KMS-11 (cell line): Measurements from ENCODE around the gene UMPS.
"Not testable (repeated sequence)": the region's sequence is repeated elsewhere in the genome, so short reads cannot be mapped to it uniquely, and the experiment has no call there.

Source experiments
- H2AFZ ChIP-seq: fragments of 200-600 bp; sonication (generic); 2 replicates; pipeline ENCODE4 v1.6.1; 2016; ENCODE audit warnings: antibody characterized with exemption, mixed run types, low read depth
- H3K27ac ChIP-seq: fragments of 200-600 bp; sonication (generic); 2 replicates; pipeline ENCODE4 v1.6.1; 2016; ENCODE audit warnings: mild to moderate bottlenecking, mixed run types
- H3K27me3 ChIP-seq: fragments of 200-600 bp; sonication (generic); 2 replicates; pipeline ENCODE4 v1.6.1; 2017; ENCODE audit warnings: mild to moderate bottlenecking, low read depth, mixed run types, moderate library complexity; ENCODE audit not compliant: insufficient read depth
- H3K36me3 ChIP-seq: fragments of 200-600 bp; sonication (generic); 2 replicates; pipeline ENCODE4 v1.6.1; 2017; ENCODE audit warnings: mild to moderate bottlenecking, mixed run types; ENCODE audit not compliant: insufficient read depth
- H3K4me1 ChIP-seq: fragments of 200-600 bp; sonication (generic); 2 replicates; pipeline ENCODE4 v1.6.1; 2016; ENCODE audit warnings: mild to moderate bottlenecking, low read depth, mixed run types; ENCODE audit not compliant: poor library complexity, severe bottlenecking
- H3K4me2 ChIP-seq: fragments of 200-600 bp; sonication (generic); 2 replicates; pipeline ENCODE4 v1.7.0; 2016; ENCODE audit warnings: mild to moderate bottlenecking, mixed run types
- H3K4me3 ChIP-seq: fragments of 200-600 bp; sonication (generic); IDR thresholded peaks from 2 replicates; pipeline ENCODE4 v1.6.1; 2017; ENCODE audit warnings: low read depth, low read length, mixed read lengths; ENCODE audit not compliant: insufficient read depth
- H3K79me2 ChIP-seq: fragments of 200-600 bp; sonication (generic); 2 replicates; pipeline ENCODE4 v1.6.1; 2016; ENCODE audit warnings: low read depth, mixed run types; ENCODE audit not compliant: insufficient read depth
- H3K9ac ChIP-seq: fragments of 200-600 bp; sonication (generic); 2 replicates; pipeline ENCODE4 v1.6.1; 2016; ENCODE audit warnings: mild to moderate bottlenecking, mixed run types
- H4K20me1 ChIP-seq: fragments of 200-600 bp; sonication (generic); 2 replicates; pipeline ENCODE4 v1.6.1; 2016; ENCODE audit warnings: mild to moderate bottlenecking, mixed run types; ENCODE audit not compliant: insufficient read depth
- TF ChIP-seq, protein P1 (sequence below): fragments of 200-600 bp; sonication (generic); conservative IDR thresholded peaks from 2 replicates; pipeline ENCODE4 v1.6.1; 2017; ENCODE audit warnings: low read depth, mild to moderate bottlenecking, antibody characterized with exemption, low read length, moderate library complexity, mixed read lengths

Gene UMPS

DNA sequence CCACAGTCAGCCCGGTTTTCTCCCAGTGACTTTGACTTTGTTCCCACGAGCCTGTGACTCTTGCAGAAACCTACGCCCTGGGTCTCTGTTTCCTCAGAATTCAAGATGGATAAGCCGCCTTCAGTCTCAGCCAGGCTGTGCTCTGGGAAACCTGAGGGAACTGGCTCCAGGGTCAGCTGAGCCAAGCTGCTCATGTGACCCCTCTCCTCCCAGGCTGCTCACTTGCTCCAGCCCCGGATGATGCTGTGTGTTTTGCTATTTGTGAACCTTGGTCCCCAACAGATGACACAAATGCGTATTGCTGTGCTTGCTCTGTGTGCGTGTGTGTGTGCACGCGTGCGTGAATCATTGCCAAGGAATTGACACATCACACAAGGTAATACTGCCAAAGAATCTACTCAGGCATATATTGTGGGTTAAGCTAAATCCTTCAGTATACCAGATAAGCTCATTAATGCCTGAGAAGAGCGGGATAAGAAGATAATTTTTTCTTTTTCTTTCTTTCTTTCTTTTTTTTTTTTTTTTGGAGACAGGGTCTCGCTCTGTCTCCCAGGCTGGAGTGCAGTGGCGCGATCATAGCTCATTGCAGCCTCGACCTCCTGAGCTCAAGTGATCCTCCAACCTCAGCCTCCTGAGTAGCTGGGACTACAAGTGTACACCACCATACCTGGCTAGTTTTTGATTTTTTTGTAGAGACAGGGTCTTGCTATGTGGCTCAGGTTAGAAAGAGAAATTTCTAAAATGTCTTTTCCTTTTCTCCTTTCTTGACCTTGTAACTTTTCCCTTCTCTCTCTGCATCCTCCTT lies 29.2 kb upstream of the UMPS start:
- no peak overlapping the region for H3K4me2 ChIP-seq
- H4K20me1 ChIP-seq: no peaks in the 10 kb centered on the region
- no peak overlapping the region for H3K9ac ChIP-seq
- no peaks in the 10 kb centered on the region for H3K4me1 ChIP-seq
- H2AFZ ChIP-seq: no peak overlapping the region
- H3K27me3 ChIP-seq: no peaks in the 10 kb centered on the region
- no peaks in the 10 kb centered on the region for H3K36me3 ChIP-seq
- no peaks in the 10 kb centered on the region for H3K79me2 ChIP-seq
- no peak overlapping the region for H3K4me3 ChIP-seq
- TF ChIP-seq, protein P1, sequence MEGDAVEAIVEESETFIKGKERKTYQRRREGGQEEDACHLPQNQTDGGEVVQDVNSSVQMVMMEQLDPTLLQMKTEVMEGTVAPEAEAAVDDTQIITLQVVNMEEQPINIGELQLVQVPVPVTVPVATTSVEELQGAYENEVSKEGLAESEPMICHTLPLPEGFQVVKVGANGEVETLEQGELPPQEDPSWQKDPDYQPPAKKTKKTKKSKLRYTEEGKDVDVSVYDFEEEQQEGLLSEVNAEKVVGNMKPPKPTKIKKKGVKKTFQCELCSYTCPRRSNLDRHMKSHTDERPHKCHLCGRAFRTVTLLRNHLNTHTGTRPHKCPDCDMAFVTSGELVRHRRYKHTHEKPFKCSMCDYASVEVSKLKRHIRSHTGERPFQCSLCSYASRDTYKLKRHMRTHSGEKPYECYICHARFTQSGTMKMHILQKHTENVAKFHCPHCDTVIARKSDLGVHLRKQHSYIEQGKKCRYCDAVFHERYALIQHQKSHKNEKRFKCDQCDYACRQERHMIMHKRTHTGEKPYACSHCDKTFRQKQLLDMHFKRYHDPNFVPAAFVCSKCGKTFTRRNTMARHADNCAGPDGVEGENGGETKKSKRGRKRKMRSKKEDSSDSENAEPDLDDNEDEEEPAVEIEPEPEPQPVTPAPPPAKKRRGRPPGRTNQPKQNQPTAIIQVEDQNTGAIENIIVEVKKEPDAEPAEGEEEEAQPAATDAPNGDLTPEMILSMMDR: no peak
- H3K27ac ChIP-seq: no peak overlapping the region

DNA sequence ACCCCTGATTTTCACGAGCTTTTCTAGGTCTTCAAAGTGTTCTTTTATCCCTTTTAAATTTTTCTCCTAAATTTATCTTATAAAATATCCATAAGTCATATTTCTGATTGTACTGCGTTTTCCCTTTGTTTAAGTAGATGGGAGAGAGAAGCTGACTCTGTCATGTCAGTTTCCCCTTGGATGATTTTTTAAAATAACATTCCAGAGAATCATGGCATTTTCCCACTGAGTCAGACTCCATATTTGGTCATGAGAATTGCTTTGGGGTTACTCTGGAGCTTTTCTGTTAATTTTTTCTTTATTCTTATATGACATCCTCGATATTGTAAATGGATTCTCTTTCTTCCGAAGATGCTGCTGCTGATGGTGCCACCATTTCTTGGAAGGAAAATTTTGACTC lies 28.6 kb upstream of the UMPS start:
- no peak overlapping the region for H2AFZ ChIP-seq
- no peaks in the 10 kb centered on the region for H3K27me3 ChIP-seq
- no peak overlapping the region for H3K4me3 ChIP-seq
- H3K4me1 ChIP-seq: no peaks in the 10 kb centered on the region
- TF ChIP-seq, protein P1: no peak
- no peaks in the 10 kb centered on the region for H3K79me2 ChIP-seq
- H3K4me2 ChIP-seq: no peak overlapping the region
- H3K36me3 ChIP-seq: no peaks in the 10 kb centered on the region
- H3K27ac ChIP-seq: no peak overlapping the region
- no peak overlapping the region for H3K9ac ChIP-seq
- H4K20me1 ChIP-seq: no peaks in the 10 kb centered on the region

DNA sequence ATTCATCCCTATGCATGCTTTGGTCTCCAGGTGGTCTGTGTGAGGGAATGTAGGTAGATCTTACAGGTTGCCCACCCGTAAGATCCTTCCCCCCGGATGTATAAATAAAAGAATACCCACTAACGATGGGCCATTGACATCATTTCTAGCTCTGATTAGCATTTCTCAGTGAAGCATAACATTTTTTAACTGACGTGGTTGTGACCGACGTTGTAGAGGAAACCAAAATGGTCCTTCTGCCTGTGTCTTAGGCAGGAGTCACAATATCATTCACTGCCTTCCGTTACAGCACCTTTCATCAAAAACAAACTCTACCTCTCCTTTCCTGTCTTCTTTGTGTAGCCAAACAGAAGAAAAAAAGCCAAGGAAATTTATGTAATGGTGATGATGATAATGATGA lies 27.3 kb upstream of the UMPS start:
- Histone ChIP-seq H3K4me2 (no peak overlapping the region), H3K27ac (no peak overlapping the region)

DNA sequence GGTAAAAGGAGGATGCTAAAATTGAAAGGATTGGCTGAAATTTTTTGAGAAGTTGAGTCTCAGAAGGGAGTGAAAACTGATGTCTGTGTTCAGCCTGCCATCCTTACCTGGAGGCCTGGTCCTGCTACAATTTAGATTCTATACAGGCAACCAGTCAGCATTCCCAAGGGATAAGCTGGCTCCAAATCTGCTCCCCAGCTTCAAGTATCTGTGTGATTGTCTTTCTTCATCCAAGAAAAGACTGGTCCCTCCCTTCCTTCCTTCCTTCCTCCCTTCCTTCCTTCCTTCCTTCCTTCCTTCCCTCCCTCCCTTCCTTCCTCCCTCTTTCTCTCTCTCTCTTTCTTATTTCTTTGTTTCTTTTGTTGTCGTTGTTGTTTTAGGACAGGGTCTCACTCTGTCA lies 24.7 kb upstream of the UMPS start:
- TF ChIP-seq, protein P1: no peak
- Histone ChIP-seq H4K20me1 (no peaks in the 10 kb centered on the region), H3K4me3 (no peak overlapping the region)

More for the DNA sequence above, 27.3 kb upstream of the UMPS start:
- no peak overlapping the region for H3K4me3 ChIP-seq
- H3K4me1 ChIP-seq: no peaks in the 10 kb centered on the region
- TF ChIP-seq, protein P1: no peak
- H4K20me1 ChIP-seq: no peaks in the 10 kb centered on the region
- no peaks in the 10 kb centered on the region for H3K27me3 ChIP-seq
- H3K36me3 ChIP-seq: no peaks in the 10 kb centered on the region
- no peaks in the 10 kb centered on the region for H3K79me2 ChIP-seq
- no peak overlapping the region for H3K9ac ChIP-seq
- no peak overlapping the region for H2AFZ ChIP-seq

DNA sequence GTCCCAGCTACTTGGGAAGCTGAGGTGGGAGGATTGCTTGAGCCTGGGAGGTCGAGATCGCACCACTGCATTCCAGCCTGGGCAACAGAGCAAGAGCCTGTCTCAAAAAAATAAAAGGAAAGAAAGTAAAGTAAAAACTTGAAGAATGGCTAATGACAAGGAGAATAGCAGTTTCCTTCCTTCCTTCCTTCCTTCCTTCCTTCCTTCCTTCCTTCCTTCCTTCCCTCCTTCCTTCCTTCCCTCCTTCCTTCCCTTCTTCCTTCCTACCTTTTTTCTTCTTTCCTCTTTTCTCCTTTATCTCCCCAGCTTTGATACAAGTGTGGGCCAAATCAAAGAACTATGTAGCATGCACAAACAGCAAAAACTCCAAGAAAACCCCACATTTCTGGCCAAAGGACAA lies 23.0 kb upstream of the UMPS start:
- not testable (repeated sequence) for H3K4me3 ChIP-seq, H3K4me1 ChIP-seq, H4K20me1 ChIP-seq, H3K4me2 ChIP-seq, H3K27ac ChIP-seq, H3K79me2 ChIP-seq, H3K27me3 ChIP-seq, H3K9ac ChIP-seq, H2AFZ ChIP-seq, H3K36me3 ChIP-seq

More for the DNA sequence above, 24.7 kb upstream of the UMPS start:
- no peaks in the 10 kb centered on the region for H3K27me3 ChIP-seq
- no peak overlapping the region for H3K27ac ChIP-seq
- H2AFZ ChIP-seq: no peak overlapping the region
- H3K79me2 ChIP-seq: no peaks in the 10 kb centered on the region
- H3K4me1 ChIP-seq: no peaks in the 10 kb centered on the region
- no peak overlapping the region for H3K4me2 ChIP-seq
- no peaks in the 10 kb centered on the region for H3K36me3 ChIP-seq
- no peak overlapping the region for H3K9ac ChIP-seq
